Fibroblast of pulmonary artery (primary cell): ENCODE measurements around the gene FRMD4A.

Experiments used
- DNase-seq: peaks from one replicate; pipeline ENCODE4 v3.0.0-alpha.2; 2010; ENCODE audit warnings: low read depth
- H3K4me3 ChIP-seq: replicated peaks from 2 replicates; pipeline ENCODE4 v1.5.1; 2011; ENCODE audit warnings: low read depth, mild to moderate bottlenecking, control low read depth, low read length, moderate library complexity
- TF ChIP-seq, protein P1 (sequence below): IDR thresholded peaks from 2 replicates; pipeline ENCODE4 v1.5.1; 2011; ENCODE audit warnings: mild to moderate bottlenecking, control low read depth, low read length, inconsistent platforms; ENCODE audit errors: missing control alignments

FRMD4A gene

DNA sequence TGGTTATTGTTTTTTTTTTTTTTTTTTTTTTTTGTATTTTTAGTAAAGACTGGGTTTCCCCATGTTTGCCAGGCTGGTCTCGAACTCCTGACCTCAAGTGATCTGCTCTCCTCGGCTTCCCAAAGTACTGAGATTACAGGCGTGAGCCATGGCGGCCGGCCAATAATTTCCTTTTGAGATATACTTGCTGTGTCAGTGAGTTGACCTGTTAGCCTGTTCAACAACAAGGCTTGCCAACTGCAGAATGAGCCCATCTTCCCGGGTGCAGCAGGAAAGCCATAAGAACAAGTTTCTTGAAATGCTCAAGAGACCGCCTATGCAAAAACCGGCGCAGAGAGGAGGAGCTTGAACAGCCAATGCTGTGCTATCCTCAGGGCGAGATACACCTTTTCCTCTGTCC, 631.5 kb downstream of the FRMD4A start:
- H3K4me3 ChIP-seq, result no peak overlapping the region
- TF ChIP-seq, protein P1, sequence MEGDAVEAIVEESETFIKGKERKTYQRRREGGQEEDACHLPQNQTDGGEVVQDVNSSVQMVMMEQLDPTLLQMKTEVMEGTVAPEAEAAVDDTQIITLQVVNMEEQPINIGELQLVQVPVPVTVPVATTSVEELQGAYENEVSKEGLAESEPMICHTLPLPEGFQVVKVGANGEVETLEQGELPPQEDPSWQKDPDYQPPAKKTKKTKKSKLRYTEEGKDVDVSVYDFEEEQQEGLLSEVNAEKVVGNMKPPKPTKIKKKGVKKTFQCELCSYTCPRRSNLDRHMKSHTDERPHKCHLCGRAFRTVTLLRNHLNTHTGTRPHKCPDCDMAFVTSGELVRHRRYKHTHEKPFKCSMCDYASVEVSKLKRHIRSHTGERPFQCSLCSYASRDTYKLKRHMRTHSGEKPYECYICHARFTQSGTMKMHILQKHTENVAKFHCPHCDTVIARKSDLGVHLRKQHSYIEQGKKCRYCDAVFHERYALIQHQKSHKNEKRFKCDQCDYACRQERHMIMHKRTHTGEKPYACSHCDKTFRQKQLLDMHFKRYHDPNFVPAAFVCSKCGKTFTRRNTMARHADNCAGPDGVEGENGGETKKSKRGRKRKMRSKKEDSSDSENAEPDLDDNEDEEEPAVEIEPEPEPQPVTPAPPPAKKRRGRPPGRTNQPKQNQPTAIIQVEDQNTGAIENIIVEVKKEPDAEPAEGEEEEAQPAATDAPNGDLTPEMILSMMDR, result no peak
- DNase-seq, result peak; percentile 47

DNA sequence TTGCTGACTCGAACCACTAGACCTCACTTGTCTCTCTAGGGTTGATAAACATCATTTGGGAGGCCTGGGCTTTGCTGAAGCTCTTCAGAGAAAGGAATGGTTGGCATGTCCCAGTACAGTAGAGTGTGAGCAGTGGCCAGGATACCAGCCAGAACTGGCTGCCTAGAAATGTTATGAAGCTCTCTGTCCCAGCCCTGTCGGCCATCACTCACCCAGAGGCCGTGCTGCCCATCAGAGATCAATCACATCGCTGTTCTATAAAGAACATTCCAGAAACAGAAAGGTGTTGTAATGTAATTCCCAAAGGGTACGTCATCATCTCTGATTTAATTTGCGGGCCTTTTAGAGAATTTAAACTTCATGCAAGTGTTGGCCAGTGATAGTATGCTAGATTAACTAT, 632.5 kb downstream of the FRMD4A start:
- H3K4me3 ChIP-seq, result no peak overlapping the region
- DNase-seq, result no peak
- TF ChIP-seq, protein P1, result no peak

DNA sequence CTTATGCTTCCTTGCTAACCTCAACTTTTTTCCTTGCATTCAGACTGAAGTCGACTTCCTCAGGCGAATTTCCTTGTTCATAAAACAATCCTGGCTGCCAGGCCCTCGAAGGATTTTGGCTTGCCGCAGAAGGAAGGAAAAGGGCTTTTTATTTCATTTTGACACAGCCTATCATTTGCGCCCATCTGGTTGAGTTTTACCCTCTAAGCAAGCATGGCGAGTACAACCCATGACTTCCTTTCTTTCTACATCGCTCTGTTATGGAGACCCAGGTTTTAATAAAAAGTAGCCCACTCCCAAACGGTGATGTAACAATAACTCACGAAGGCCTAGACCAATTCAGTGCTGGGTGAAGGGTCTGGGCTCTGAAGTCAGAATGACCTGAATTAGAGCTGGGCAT, 634.7 kb downstream of the FRMD4A start:
- no peak for DNase-seq
- H3K4me3 ChIP-seq, result no peak overlapping the region
- TF ChIP-seq, protein P1, result no peak

DNA sequence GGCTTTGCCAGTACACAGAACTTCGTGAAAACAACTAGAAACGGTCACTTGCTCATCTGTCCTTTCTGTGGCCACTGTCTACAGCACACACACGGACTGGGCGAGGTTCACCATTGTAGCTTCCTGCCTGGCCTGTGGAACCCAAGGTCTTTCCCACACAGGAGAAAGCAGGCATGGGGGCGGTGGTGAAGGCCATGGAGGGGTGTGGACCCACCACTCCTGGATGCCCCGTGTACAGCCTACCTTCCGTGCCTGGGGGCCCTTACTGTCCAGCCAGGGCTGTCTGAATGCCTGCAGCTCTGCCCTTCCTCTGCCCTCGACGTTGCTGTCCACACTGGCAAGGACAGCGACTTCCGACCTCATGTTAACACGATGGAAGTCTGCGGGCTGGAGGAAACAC, 635.1 kb downstream of the FRMD4A start:
- TF ChIP-seq, protein P1, result no peak
- no peak for DNase-seq
- no peak overlapping the region for H3K4me3 ChIP-seq

DNA sequence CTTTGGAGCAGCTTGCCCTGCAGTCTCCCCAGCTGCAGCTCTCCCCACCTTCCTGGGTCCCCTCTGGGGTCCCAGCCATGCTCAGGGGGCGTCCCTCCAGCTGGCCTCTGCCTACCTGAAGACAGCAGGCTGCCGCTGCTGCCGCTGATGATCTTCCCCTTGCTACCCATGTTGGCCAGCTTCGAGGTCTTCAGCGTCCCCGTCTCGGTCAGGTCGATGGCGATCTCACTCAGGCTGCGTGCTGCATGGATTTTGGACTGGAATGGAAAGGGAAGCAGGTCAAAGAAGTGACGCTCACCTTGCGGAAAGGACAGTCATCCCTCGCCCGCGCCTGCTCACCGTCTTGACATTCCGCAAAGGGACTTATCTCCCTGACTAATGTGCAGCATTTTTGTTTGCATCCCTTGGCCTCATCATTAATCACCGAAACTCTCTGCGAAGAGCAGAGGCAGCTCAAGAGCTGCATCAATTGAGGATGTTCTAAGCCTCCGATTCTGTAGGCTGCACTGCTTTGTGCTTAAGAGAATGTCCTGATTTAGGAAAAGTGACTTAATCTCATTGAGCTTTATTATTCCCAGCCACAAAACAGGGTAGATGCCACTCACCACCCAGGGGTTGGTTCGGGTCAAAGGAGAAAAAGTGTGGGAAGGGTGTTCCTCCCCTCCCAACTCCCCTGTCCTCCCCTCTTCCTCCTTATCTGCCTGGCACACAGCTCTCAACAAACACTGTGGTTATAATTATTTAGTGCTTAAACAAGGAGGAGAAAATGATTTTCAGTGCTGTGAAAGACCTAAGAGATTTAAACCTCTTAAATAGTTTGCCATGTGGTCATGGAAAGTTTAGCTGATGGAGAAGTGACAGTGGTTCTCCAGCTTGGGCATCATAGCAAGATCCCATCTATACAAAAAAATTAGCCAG, 636.7 kb downstream of the FRMD4A start:
- DNase-seq, result no peak
- TF ChIP-seq, protein P1, result no peak
- no peak overlapping the region for H3K4me3 ChIP-seq

DNA sequence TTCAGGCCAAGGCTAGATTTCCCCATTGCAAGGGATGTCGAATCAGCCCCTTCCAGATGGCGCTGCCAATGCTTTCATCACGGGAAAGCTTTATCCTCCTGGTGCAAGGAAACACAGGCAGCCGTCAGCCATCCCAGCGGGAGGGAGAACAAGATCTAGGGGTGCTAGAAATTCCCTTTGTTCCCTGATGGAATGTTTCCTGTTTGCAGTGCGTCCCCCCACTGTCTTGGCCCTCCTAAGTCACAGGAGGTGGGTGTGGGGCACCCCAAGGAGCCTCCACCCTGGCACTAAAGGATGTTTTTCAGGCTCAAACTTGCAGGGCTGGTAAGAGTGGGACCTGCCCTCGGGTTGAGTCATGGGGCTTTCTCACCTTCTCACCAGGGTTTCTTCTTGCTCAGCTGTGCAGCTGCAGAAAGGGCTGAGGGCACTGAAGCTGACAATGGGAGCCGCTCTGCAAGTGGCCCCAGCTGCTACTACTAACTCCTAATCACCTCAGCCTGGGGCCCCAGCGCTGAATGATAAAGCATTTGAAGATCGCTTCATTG, 640.4 kb downstream of the FRMD4A start:
- no peak for DNase-seq
- no peak overlapping the region for H3K4me3 ChIP-seq
- TF ChIP-seq, protein P1, result no peak
